ENCODE measurements around the gene RUNX2.

GRCh38 chr6:45427726-45428125, 99.6 kb downstream of the RUNX2 start:
- TF ChIP-seq CTCF (IDR thresholded peaks at IDR 0.05) = no peak
- no peak for TF ChIP-seq POLR2A (IDR thresholded peaks at IDR 0.05)

Measured in Peyer's patch (tissue), 4 donors.